ENCODE data around the gene GALNT6. TPM values are rescaled to one million over a fixed set of nuclear protein-coding genes. Genes with fewer than 3 reads are reported as not detected.

GALNT6 gene
- polyA plus RNA-seq, 1 experiment = 47.1 TPM

DNA sequence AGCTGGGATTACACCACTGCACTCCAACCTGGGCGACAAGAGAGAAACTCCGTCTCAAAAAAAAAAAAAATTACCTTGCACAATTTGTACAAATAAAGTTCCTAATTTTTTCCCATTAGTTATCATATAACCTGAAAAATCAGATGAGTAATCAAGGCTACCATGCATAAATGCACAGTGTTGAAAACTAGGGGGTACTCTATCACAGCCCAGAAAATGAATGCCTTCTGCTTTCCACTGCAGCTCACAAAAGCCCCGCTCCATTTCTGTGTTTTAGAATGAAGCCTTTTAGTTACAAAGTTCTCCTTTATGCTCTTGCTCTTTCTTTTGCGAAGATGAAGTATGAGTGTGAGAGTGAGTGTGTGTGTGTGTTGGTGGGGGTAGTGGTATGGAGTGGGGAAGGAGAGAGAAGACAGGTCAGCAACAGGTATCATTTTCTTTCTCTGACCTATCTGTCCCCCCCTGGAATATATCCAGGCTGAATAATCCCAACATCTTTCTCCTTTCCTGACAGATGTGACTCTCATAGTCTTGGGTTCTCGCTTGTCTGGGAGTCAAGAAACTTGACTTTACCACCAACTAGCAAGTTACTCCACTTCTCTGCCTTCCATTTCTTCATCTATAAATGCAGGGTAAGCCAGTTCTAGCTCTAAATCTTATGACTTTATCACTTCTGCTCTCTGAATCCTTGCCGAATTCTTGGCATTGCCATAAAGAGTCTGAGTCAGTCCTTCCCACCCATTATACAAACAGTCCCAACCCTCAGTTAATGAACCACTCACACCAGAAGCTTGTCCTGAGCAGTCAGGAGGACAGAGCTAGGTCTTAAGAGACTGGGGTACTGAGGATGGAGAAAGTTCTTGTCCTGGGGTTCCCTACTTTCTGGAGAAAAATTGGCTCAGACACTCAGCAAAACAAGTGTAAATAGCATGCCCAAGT, 83.3 kb downstream of the GALNT6 start:
- CTCF ChIA-PET = interaction anchor here (0.5 to 1.2 kb wide), 4 partner anchors 9 to 60 kb away, joined by 3 read pairs; no protein-coding TSS in a partner anchor
- Histone ChIP-seq H3K36me3 (ENCODE audit: control insufficient read depth, insufficient read depth, low read length) (no peaks in the 10 kb centered on the region), H3K4me3 (ENCODE audit: low read depth, low read length) (no peak overlapping the region), H3K27me3 (ENCODE audit: control insufficient read depth, insufficient read depth, low read length) (no peaks in the 10 kb centered on the region; the same call in 1 of the 2 replicates)
- POLR2A ChIA-PET = no interaction called here
- TF ChIP-seq, protein P1, sequence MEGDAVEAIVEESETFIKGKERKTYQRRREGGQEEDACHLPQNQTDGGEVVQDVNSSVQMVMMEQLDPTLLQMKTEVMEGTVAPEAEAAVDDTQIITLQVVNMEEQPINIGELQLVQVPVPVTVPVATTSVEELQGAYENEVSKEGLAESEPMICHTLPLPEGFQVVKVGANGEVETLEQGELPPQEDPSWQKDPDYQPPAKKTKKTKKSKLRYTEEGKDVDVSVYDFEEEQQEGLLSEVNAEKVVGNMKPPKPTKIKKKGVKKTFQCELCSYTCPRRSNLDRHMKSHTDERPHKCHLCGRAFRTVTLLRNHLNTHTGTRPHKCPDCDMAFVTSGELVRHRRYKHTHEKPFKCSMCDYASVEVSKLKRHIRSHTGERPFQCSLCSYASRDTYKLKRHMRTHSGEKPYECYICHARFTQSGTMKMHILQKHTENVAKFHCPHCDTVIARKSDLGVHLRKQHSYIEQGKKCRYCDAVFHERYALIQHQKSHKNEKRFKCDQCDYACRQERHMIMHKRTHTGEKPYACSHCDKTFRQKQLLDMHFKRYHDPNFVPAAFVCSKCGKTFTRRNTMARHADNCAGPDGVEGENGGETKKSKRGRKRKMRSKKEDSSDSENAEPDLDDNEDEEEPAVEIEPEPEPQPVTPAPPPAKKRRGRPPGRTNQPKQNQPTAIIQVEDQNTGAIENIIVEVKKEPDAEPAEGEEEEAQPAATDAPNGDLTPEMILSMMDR (IDR thresholded peaks at IDR 0.05; ENCODE audit: insufficient read depth, low read depth, low read length) = no peak
- DNase-seq (ENCODE audit: low read depth) = peak; percentile 81

DNA sequence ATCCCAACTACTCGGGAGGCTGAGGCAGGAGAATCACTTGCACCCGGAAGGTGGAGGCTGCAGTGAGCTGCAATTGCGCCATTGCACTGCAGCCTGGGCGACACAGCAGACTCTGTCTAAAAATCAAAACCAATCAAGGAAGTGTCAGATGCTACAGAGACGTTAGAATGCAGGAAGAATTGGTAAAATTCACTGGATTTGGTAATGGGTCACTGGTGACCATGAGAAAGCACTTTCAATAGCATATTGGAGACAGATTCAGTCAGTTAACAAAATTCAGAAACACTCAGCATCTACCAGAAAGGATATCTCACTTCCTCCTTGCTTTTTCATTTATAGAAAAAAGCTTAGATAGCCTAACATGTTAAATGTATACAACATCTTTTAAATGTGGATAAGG, 84.7 kb downstream of the GALNT6 start:
- H3K27me3 ChIP-seq (ENCODE audit: control insufficient read depth, insufficient read depth, low read length) = peaks cover 1% of the 10 kb centered on the region; the same call in 1 of the 2 replicates
- CTCF ChIA-PET = no interaction called here
- TF ChIP-seq, protein P1 (IDR thresholded peaks at IDR 0.05; ENCODE audit: insufficient read depth, low read depth, low read length) = no peak
- DNase-seq (ENCODE audit: low read depth) = no peak
- no peaks in the 10 kb centered on the region for H3K36me3 ChIP-seq (ENCODE audit: control insufficient read depth, insufficient read depth, low read length)
- no peak overlapping the region for H3K4me3 ChIP-seq (ENCODE audit: low read depth, low read length)
- POLR2A ChIA-PET = no interaction called here

Other genes with a start within 250 kb of the GALNT6 start
- gene TFCP2, start 218.3 kb downstream of the GALNT6 start, polyA plus RNA-seq (2011; rRNA removed) = 11.4 and 16.0 TPM in 2 replicates
- 2.5 and 4.7 TPM in 2 replicates for gene POU6F1, start 173.3 kb downstream of the GALNT6 start, polyA plus RNA-seq (2011; rRNA removed)
- 288 and 433 TPM in 2 replicates for gene DAZAP2, start 152.6 kb downstream of the GALNT6 start, polyA plus RNA-seq (2011; rRNA removed)
- gene SMAGP, start 121.0 kb downstream of the GALNT6 start, polyA plus RNA-seq (2011; rRNA removed) = 54.7 and 57.6 TPM in 2 replicates
- not detected in 2 replicates for gene BIN2, start 67.2 kb downstream of the GALNT6 start, polyA plus RNA-seq (2011; rRNA removed)
- gene CELA1, start 44.7 kb downstream of the GALNT6 start, polyA plus RNA-seq (2011; rRNA removed) = not detected in 2 replicates
- gene SLC4A8, start 33.4 kb upstream of the GALNT6 start, polyA plus RNA-seq (2011; rRNA removed) = 4.9 and 7.3 TPM in 2 replicates
- gene SCN8A, start 199.8 kb upstream of the GALNT6 start, polyA plus RNA-seq (2011; rRNA removed) = 19.6 and 22.8 TPM in 2 replicates